ENCODE data around the gene CALN1.
"Not testable (repeated sequence)": the region's sequence is repeated elsewhere in the genome, so short reads cannot be mapped to it uniquely, and the experiment has no call there.

CALN1 gene

DNA sequence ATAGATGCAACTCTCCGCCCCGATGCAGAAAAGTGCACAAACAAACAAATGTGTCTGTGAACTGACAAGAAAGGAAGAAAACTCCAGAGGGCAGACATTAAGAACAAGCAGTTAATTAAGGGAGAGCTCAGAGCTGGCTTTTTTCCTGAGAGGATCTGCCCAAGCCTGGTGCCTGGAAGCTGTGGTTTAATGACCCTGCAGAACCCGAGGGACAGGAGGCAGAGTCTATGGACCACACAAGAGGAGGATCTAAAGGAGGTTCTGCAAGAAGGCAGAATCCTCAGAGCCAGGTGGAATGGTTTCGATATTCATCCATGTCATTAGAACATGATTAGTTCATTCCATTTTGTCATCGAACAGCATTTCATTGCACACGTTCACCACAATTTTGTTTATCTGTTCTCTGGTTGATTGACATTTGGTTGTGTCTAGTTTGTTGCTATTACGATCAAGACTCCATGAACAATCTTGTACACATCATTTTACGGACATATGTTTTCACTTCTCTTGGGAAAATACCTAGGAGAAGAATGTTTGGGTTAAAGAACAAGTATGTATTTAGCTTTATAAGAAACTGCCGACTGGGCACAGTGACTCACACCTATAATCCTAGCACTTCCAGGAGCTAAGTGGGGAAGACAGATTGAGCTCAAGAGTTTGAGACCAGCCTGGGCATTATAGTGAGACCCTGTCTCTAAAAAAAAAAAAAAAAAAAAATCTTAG is 560.2 kb downstream of the CALN1 start:
- no peak for DNase-seq

- no peak for DNase-seq
These were observed 566.0 kb downstream of the CALN1 start for GRCh38 chr7:71846160-71846559.

DNA sequence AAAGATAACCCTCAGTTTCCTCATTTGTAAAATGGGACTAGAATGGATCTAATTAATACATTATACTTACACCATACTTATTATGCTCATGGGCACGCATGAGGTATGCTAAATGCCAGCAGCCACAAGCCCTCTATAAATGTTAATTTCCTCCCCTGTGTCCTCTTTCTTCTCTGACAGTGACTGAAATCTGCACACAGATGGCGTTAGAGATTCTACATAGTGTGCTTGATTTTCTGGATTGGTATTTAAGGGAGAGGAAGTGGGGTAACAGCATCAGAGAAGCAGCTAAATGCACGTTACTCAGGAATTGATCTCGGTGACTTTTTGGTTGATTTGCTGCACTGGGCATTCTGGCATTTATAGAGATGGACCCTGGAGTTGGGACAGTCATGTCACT is 568.5 kb downstream of the CALN1 start:
- no peak for DNase-seq

DNA sequence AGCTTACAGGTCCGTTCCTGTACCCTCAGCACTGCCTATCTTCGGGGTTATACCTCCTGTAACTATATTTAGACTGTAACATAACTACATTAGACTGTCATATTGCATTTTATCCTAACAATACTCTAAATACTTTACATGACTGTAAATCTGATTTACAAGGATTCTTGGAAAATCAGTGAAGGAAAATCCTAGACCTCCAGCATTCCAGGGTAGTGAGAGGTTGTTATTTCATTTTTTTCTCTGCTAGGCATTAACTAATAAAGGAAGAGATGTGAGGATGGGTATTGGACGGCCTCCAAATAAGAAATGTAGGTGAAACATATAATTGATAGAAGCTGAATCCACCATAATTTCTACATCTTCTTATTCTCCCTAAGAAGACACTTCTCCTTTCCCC is 569.4 kb downstream of the CALN1 start:
- DNase-seq, result no peak

DNA sequence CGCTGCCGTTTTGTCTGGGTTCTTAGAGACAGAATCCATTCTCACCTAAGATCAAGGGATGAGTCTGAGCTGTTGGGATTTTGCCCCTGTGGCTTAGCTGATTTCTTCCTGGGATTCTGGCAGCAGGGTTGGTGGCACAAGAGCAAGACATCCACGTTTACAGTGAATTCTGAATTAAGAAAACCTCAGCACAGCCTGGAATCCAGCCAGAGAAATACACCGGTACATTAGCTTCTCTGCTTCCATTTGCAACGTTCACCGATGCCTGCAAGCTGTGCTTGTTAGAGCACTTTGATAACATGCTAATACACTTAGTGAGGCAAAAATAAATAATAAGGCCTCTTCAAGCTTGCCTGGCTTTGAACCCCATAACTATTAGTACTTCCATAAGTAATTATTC is 569.8 kb downstream of the CALN1 start:
- DNase-seq, result no peak

GRCh38 chr7:71835056-71835455 is 577.1 kb downstream of the CALN1 start:
- DNase-seq, result no peak

DNA sequence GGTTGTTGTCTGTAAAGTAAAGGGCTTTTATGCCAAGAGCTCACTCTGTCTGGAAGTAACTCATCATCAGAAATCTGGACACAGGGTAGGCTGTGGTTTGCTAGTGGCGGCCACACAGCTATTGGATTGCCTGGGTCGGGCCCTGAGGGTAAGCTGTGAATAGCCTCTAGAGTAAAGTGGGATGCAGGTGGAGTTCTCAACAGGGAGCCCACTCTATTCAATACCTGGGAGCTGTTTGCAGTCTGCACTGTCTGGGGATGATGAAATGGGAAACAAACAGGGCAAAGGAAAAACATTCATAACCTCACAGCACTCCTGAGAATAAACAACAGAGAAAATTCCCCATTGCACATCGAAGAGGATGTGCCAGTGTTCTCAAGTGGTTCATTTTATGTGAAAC is 582.6 kb downstream of the CALN1 start:
- no peak for DNase-seq

DNA sequence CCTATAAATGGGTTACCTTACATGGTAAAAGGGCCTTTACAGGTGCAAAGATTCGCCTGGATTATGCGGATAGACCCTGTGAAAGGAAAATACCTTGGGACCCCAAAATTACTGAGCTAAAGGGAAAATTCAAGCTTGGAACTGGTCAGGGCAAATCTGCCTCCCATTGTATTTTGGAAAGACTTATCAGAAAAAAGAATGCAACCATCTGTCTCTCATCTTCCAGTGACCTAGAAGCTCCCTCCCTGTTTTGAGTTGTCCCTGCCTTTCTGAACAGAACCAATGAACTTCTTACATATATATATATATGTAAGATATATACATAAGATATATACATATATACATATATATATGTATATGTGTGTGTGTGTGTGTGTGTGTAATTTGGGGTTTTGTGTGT is 583.8 kb downstream of the CALN1 start:
- DNase-seq, result no peak

DNA sequence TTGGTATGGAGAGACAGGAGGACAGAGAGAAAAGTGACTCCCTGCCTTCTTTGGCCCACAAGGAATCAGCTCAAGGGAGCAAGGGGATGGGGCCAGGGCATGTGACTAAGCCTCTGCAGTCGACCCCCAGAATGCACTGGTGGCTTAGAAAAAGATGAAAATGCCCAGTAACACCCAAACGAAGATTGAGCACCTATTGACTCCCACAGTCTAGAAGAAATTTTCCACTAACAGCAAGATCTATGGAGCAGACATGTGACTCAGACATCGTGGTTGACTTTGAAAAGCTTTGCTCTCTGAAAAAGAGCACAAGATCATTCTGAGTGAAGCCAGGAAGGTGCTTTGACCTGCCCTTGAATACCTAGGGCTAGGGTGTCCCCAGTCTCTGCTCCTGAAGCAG is 586.0 kb downstream of the CALN1 start:
- no peak for DNase-seq

- DNase-seq, result no peak
These were observed 588.0 kb downstream of the CALN1 start for GRCh38 chr7:71824006-71824760.

DNA sequence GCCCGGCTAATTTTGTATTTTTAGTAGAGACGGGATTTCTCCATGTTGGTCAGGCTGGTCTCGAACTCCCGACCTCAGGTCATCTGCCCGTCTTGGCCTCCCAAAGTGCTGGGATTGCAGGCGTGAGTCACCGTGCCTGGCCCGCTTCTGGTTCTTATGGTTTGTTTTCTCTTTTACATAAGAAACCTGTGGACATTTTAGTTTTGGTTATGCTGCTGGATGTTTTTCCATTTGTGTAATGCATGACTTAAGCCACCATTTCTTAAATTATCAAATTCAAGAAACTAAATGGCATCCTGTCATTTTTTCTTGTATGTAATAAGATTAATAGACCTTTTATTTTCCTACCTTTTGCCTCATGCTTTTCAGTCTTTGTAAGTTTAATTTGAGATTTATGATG is 589.7 kb downstream of the CALN1 start:
- not testable (repeated sequence) for DNase-seq

DNA sequence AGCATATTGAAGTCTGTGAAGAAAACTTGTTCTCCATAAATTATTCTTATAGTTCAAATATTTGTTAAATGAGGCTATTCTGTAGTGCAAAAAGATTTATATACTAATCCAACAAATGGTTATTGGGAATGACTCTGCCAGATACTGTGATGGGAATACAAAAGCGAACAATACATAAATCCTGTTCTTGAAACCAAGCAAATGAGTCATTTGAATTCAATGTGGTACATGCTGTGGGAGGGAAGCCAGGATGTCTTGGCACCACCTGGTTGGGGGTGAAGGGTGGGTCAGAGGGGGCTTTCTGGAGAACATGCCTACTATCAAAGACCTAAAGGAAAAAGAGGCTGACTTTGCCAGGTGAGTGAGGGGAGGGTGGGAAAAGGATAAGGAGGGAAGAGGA is 594.2 kb downstream of the CALN1 start:
- DNase-seq, result no peak

DNA sequence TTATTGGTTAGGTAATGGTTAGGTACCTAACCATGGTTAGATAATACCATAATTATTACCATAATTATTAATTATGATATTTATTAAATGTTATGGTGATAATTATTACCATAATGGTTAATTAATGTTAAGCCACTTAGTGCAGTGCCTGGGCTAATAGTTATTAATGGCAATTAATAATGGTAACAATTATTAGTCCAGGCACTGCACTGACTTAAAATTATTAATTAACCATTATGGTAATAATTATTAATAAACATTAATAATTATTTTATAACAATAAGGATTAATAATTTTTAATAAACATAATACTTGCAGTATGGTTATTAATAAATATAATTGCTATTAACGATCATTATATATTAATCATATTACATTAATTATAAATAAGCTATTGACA is 604.0 kb downstream of the CALN1 start:
- no peak for DNase-seq

DNA sequence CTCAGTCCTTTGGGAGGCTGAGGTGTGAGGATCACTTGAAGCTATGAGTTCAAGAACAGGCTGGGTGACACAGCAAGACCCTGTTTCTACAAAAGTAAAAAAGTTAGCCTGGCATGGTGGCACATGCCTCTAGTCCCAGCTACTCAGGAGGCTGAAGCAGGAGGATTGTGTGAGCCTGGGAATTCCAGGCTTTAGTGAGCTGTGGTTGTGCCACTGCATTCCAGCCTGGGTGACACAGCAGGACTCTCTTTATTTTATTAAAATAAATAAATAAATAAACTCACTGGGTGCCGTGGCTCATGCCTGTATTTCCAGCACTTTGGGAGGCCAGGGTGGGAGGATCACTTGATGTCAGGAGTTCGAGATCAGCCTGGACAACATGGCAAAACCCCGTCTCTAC is 607.9 kb downstream of the CALN1 start:
- no peak for DNase-seq

GRCh38 chr7:71801976-71802375 is 610.2 kb downstream of the CALN1 start:
- no peak for DNase-seq

DNA sequence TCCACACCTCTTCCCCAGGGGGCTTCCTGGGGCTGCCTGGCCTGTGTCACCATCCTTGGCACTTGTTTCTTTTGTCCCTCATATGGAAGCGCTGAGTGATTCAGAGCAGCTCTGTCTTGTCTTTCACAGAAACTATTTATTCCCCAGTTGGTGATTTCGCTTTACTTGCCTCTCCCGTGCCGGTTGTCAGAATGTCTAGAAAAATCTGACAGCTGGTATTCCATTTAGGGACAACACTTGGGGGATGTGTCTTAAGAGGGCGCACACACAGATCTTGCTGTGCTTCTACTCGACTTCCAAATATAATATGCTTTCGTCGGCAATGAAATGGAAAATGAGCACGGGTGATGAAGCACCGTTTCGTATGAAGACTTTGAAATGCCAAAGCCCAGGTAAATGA is 611.8 kb downstream of the CALN1 start:
- DNase-seq, result no peak

- DNase-seq, result no peak
These were observed 616.7 kb downstream of the CALN1 start for GRCh38 chr7:71795410-71795809.

- no peak for DNase-seq
These were observed 618.9 kb downstream of the CALN1 start for GRCh38 chr7:71793251-71793650.

- no peak for DNase-seq
These were observed 624.6 kb downstream of the CALN1 start for GRCh38 chr7:71787513-71787912.

GRCh38 chr7:71785216-71785615 is 626.9 kb downstream of the CALN1 start:
- DNase-seq, result no peak

DNA sequence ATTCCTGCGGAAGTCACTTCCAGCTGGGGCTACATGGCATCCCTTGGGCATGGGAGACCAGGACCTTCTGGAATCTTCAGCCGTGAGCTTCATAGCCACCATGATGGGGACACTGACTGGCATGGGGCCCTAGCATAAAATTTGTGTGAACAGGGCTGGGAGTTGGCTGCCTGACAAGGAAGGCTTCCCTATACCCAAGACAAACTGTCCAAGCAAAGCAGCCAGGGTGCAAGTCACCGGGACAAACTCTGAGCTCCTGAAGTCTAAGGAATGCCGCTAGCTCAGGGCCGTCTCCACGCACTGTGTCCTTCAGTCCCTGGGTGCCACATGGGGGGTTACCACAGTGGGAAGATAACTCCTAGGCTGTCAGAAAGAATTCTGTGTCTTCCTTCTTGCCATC is 627.4 kb downstream of the CALN1 start:
- DNase-seq, result no peak

GRCh38 chr7:71784180-71784579 is 628.0 kb downstream of the CALN1 start:
- no peak for DNase-seq

- no peak for DNase-seq
These were observed 628.4 kb downstream of the CALN1 start for GRCh38 chr7:71783779-71784178.

DNA sequence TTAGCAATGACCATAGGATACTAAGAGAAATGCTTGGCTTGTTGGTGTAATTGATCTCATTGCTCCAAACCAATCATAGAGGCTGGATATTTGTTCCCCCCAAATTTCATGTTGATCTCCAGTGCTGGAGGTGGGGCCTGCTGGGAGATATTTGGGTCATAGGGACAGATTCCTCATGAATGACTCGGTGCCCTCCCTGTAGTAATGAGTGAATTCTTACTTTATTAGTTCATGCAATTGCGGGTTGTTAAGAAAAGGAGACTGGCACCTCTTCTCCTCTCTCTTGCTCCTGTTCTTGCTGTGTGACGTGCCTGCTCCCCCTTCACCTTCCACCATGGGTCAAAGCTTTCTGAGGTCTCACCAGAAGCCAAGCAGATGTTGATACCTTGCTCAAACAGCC is 630.1 kb downstream of the CALN1 start:
- DNase-seq, result no peak

DNA sequence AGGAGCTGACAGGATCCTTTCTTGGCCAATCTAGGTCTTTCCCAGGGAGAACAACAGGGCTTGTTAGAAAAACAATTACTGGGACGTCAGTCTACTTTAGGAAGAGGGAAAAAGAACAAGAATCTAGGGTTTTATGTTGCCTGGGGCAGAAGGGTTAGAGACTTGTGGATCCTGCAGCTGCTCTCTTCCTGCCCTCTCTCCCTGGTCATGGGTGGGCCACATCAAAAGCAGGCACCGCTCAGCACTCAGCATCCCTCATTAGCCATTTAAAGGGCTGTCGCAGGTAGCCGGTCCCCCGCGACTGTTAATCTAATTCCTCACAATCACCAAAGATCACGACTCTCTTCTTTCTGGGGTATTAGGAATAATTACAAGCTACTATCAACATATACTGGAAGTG is 631.9 kb downstream of the CALN1 start:
- DNase-seq, result no peak

Data from NCI-H1105 (cell line).